ENCODE results near the gene CRISPLD2.

The CRISPLD2 gene

DNA sequence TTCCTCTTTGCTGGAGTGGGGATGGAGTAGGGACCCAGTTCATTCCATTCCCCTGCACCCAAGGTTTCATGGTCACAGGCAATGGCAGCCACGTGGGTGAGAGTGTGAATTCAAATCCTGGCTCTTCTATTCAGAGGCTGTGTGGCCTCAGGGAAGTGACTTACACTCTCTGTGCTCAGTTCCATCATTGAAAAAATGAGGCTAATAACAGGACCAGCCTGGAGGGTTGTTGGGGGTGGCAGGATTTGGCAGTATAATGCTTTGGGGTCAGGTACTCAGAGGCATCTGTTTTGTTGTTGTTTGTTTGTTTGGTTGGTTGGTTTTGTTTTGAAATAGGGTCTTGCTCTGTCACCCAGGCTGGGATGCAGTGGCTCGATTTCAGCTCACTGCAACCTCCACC is 2.2 kb upstream of the CRISPLD2 start:
- Histone ChIP-seq H3K79me2 (ENCODE audit: low read length) (no peaks in the 10 kb centered on the region), H3K27me3 (replicated peaks; ENCODE audit: insufficient read depth, low read length) (peaks cover 55% of the 10 kb centered on the region), H4K20me1 (ENCODE audit: insufficient read depth, low read length) (no peaks in the 10 kb centered on the region), H3K9ac (ENCODE audit: low read length) (no peak overlapping the region), H2AFZ (ENCODE audit: low read length) (no peak overlapping the region), H3K4me3 (ENCODE audit: low read length) (no peak overlapping the region), H3K36me3 (replicated peaks; ENCODE audit: insufficient read depth, low read length) (no peaks in the 10 kb centered on the region), H3K9me2 (replicated peaks; ENCODE audit: insufficient read depth, low read length) (no peaks in the 10 kb centered on the region), H3K4me2 (ENCODE audit: low read depth, low read length) (no peak overlapping the region), H3K27ac (ENCODE audit: low read length) (no peak overlapping the region), H3K4me1 (ENCODE audit: low read length) (no peaks in the 10 kb centered on the region), H3F3A (ENCODE audit: insufficient read depth, low read length) (no peaks in the 10 kb centered on the region), H3K9me3 (replicated peaks; ENCODE audit: insufficient read depth, low read length) (no peaks in the 10 kb centered on the region)
- DNase-seq = no peak
- TF ChIP-seq, protein P1, sequence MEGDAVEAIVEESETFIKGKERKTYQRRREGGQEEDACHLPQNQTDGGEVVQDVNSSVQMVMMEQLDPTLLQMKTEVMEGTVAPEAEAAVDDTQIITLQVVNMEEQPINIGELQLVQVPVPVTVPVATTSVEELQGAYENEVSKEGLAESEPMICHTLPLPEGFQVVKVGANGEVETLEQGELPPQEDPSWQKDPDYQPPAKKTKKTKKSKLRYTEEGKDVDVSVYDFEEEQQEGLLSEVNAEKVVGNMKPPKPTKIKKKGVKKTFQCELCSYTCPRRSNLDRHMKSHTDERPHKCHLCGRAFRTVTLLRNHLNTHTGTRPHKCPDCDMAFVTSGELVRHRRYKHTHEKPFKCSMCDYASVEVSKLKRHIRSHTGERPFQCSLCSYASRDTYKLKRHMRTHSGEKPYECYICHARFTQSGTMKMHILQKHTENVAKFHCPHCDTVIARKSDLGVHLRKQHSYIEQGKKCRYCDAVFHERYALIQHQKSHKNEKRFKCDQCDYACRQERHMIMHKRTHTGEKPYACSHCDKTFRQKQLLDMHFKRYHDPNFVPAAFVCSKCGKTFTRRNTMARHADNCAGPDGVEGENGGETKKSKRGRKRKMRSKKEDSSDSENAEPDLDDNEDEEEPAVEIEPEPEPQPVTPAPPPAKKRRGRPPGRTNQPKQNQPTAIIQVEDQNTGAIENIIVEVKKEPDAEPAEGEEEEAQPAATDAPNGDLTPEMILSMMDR (IDR thresholded peaks at IDR 0.05; ENCODE audit: low read length) = no peak
- no peak for TF ChIP-seq EZH2 (optimal IDR thresholded peaks at IDR 0.05; ENCODE audit: low read depth, low read length)
- TF ChIP-seq EZH2phosphoT487 (IDR thresholded peaks at IDR 0.05; ENCODE audit: low read length) = no peak

DNA sequence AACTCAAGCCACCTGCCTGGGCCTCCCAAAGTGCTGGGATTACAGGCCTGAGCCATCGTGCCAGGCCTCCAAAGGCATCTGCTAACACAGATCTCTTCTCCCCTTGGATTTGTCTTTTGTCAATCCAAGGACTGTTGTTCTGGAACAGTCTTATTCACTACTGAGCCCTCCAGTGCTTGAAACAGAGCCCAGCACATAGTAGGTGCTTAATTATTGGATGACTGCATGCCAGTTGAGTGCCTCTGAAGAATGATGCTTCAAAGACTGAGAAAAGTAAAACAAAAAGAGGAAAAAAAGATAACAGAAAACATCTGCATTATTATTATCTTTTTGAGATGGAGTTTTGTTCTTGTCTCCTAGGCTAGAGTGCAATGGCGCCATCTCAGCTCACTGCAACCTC is 1.7 kb upstream of the CRISPLD2 start:
- Histone ChIP-seq H3K4me1 (ENCODE audit: low read length) (no peaks in the 10 kb centered on the region), H3K4me2 (ENCODE audit: low read depth, low read length) (no peak overlapping the region), H3K27ac (ENCODE audit: low read length) (no peak overlapping the region), H3K9ac (ENCODE audit: low read length) (no peak overlapping the region), H3F3A (ENCODE audit: insufficient read depth, low read length) (no peaks in the 10 kb centered on the region), H3K4me3 (ENCODE audit: low read length) (no peak overlapping the region), H3K36me3 (replicated peaks; ENCODE audit: insufficient read depth, low read length) (no peaks in the 10 kb centered on the region), H3K9me2 (replicated peaks; ENCODE audit: insufficient read depth, low read length) (no peaks in the 10 kb centered on the region), H2AFZ (ENCODE audit: low read length) (no peak overlapping the region), H3K9me3 (replicated peaks; ENCODE audit: insufficient read depth, low read length) (no peaks in the 10 kb centered on the region), H4K20me1 (ENCODE audit: insufficient read depth, low read length) (no peaks in the 10 kb centered on the region), H3K27me3 (replicated peaks; ENCODE audit: insufficient read depth, low read length) (peaks cover 54% of the 10 kb centered on the region), H3K79me2 (ENCODE audit: low read length) (no peaks in the 10 kb centered on the region)
- no peak for DNase-seq
- TF ChIP-seq, protein P1 (IDR thresholded peaks at IDR 0.05; ENCODE audit: low read length) = no peak
- no peak for TF ChIP-seq EZH2phosphoT487 (IDR thresholded peaks at IDR 0.05; ENCODE audit: low read length)
- TF ChIP-seq EZH2 (optimal IDR thresholded peaks at IDR 0.05; ENCODE audit: low read depth, low read length) = no peak

GRCh38 chr16:84818989-84819643 is 669 bp upstream of the CRISPLD2 start:
- Histone ChIP-seq H3K36me3 (replicated peaks; ENCODE audit: insufficient read depth, low read length) (no peaks in the 10 kb centered on the region), H3K27me3 (replicated peaks; ENCODE audit: insufficient read depth, low read length) (peaks cover 54% of the 10 kb centered on the region), H2AFZ (ENCODE audit: low read length) (no peak overlapping the region), H3K9me3 (replicated peaks; ENCODE audit: insufficient read depth, low read length) (no peaks in the 10 kb centered on the region), H3K4me3 (ENCODE audit: low read length) (no peak overlapping the region), H3K9ac (ENCODE audit: low read length) (no peak overlapping the region), H3K4me1 (ENCODE audit: low read length) (no peaks in the 10 kb centered on the region), H3K9me2 (replicated peaks; ENCODE audit: insufficient read depth, low read length) (no peaks in the 10 kb centered on the region), H4K20me1 (ENCODE audit: insufficient read depth, low read length) (no peaks in the 10 kb centered on the region), H3K4me2 (ENCODE audit: low read depth, low read length) (peak overlapping the region; percentile 43; the same call in 1 of the 2 replicates), H3K27ac (ENCODE audit: low read length) (no peak overlapping the region), H3K79me2 (ENCODE audit: low read length) (no peaks in the 10 kb centered on the region), H3F3A (ENCODE audit: insufficient read depth, low read length) (no peaks in the 10 kb centered on the region)
- no peak for TF ChIP-seq EZH2 (optimal IDR thresholded peaks at IDR 0.05; ENCODE audit: low read depth, low read length)
- TF ChIP-seq EZH2phosphoT487 (IDR thresholded peaks at IDR 0.05; ENCODE audit: low read length) = no peak
- TF ChIP-seq, protein P1 (IDR thresholded peaks at IDR 0.05; ENCODE audit: low read length) = no peak
- DNase-seq = no peak
